Caco-2 (cell line): Measurements from ENCODE around the gene CHRDL1. TPM values are rescaled to one million over a fixed set of nuclear protein-coding genes. Genes with fewer than 3 reads are reported as not detected.

Source experiments
- BruUV-seq: library from RNA; stranded (reverse); fragments of 400-500 nt; replicated peaks from 2 replicates; lab custom pipeline; 2021; lab: Mats Ljungman, UMichigan
- CTCF ChIA-PET: fragments of 300-600 bp; sonication (Branson Sonifier 250); formaldehyde crosslinking; loops from one replicate; lab custom pipeline; 2022; ENCODE audit warnings: antibody characterized with exemption; lab: Charles Lee
- POLR2A ChIA-PET: fragments of 300-600 bp; sonication (Branson Sonifier 250); formaldehyde crosslinking; loops from one replicate; lab custom pipeline; 2022; ENCODE audit warnings: antibody characterized with exemption; lab: Charles Lee
- DNase-seq, 2 experiments: peaks; one replicate each; pipeline versions ENCODE4 v3.0.0 to v3.0.0-alpha.2; 2020 to 2022
- H3K27me3 ChIP-seq: replicated peaks from 2 replicates; pipeline ENCODE4 v1.6.0; 2011; ENCODE audit warnings: low read length; ENCODE audit not compliant: control insufficient read depth, insufficient read depth
- H3K36me3 ChIP-seq: 2 replicates; pipeline ENCODE4 v1.5.1; 2011; ENCODE audit warnings: low read length; ENCODE audit not compliant: control insufficient read depth, insufficient read depth
- H3K4me1 ChIP-seq: fragments of 250-450 bp; sonication (Bioruptor Pico); 2 replicates; pipeline ENCODE4 v1.5.1; 2020; ENCODE audit warnings: mild to moderate bottlenecking
- H3K4me3 ChIP-seq: 2 replicates; pipeline ENCODE4 v1.5.1; 2011; ENCODE audit warnings: low read depth, mild to moderate bottlenecking, control low read depth, low read length
- H3K9me3 ChIP-seq: fragments of 250-450 bp; sonication (Bioruptor Pico); 2 replicates; pipeline ENCODE4 v1.5.1; 2020; ENCODE audit warnings: mild to moderate bottlenecking, moderate library complexity
- H3K27ac Mint-ChIP-seq: one replicate; pipeline ENCODE4 v1.8.0; 2022; ENCODE audit warnings: mixed read lengths; ENCODE audit not compliant: unreplicated experiment
- H3K27me3 Mint-ChIP-seq: one replicate; pipeline ENCODE4 v1.8.0; 2022; ENCODE audit warnings: mixed read lengths; ENCODE audit not compliant: insufficient read depth, unreplicated experiment
- H3K36me3 Mint-ChIP-seq: one replicate; pipeline ENCODE4 v1.8.0; 2022; ENCODE audit warnings: mild to moderate bottlenecking, mixed read lengths; ENCODE audit not compliant: insufficient read depth, unreplicated experiment
- H3K4me1 Mint-ChIP-seq: one replicate; pipeline ENCODE4 v1.8.0; 2022; ENCODE audit warnings: low read depth, mixed read lengths; ENCODE audit not compliant: unreplicated experiment
- H3K4me3 Mint-ChIP-seq: one replicate; pipeline ENCODE4 v1.8.0; 2022; ENCODE audit warnings: mild to moderate bottlenecking, moderate library complexity, mixed read lengths; ENCODE audit not compliant: unreplicated experiment
- H3K9me3 Mint-ChIP-seq: one replicate; pipeline ENCODE4 v1.8.0; 2022; ENCODE audit warnings: mixed read lengths; ENCODE audit not compliant: unreplicated experiment
- CTCF ChIP-seq, 2 experiments: fragments of 200-600 bp in 1 of 2; IDR thresholded peaks; 1 replicate in 1 of 2; 2 replicates in 1 of 2; pipeline versions ENCODE4 v1.5.1 to v1.8.0; 2011 to 2022; ENCODE audit warnings: antibody characterized with exemption in 1 of 2, control low read depth in 1 of 2, inconsistent platforms in 1 of 2, low read depth in 1 of 2, low read length in 1 of 2, mild to moderate bottlenecking in 1 of 2, moderate library complexity in 1 of 2; ENCODE audit not compliant: insufficient read depth in 1 of 2, severe bottlenecking in 1 of 2, unreplicated experiment in 1 of 2
- intact Hi-C: fragments of 100-400 bp; cut with micrococcal nuclease; formaldehyde crosslinking; loops from one replicate; pipeline ENCODE4 v1.10.0; 2022; ENCODE audit not compliant: unreplicated experiment
- total RNA-seq: library from RNA; stranded (reverse); gene quantifications from 2 replicates; pipeline ENCODE4 v1.2.3, GENCODE V29; 2022

CHRDL1 gene
- total RNA-seq, 1 experiment from 2014 or later = not detected

GRCh38 chrX:110734271-110734670, 61.3 kb downstream of the CHRDL1 start:
- CTCF ChIA-PET = no interaction called here
- no peak overlapping the region for H3K27ac Mint-ChIP-seq
- H3K4me3 Mint-ChIP-seq = no peak overlapping the region
- intact Hi-C loops = no loop called here
- peaks cover 2% of the 10 kb centered on the region for H3K27me3 Mint-ChIP-seq
- BruUV-seq = no TSS peak
- no peak for TF ChIP-seq CTCF (IDR thresholded peaks at IDR 0.05; ENCODE audit: insufficient read depth in 1 of 2, low read depth in 1 of 2, low read length in 1 of 2, severe bottlenecking in 1 of 2, unreplicated experiment in 1 of 2)
- H3K4me1 Mint-ChIP-seq = no peaks in the 10 kb centered on the region
- Histone ChIP-seq H3K27me3 (no peaks in the 10 kb centered on the region), H3K4me3 (no peak overlapping the region), H3K4me1 (no peaks in the 10 kb centered on the region), H3K36me3 (no peaks in the 10 kb centered on the region), H3K9me3 (no peaks in the 10 kb centered on the region)
- no peaks in the 10 kb centered on the region for H3K9me3 Mint-ChIP-seq
- DNase-seq = no peak
- POLR2A ChIA-PET = no interaction called here
- no peaks in the 10 kb centered on the region for H3K36me3 Mint-ChIP-seq

GRCh38 chrX:110733166-110733565, 62.5 kb downstream of the CHRDL1 start:
- H3K9me3 ChIP-seq = no peaks in the 10 kb centered on the region
- intact Hi-C loops = no loop called here
- H3K36me3 ChIP-seq = no peaks in the 10 kb centered on the region
- H3K9me3 Mint-ChIP-seq = no peaks in the 10 kb centered on the region
- no peak overlapping the region for H3K4me3 Mint-ChIP-seq
- no peaks in the 10 kb centered on the region for H3K27me3 ChIP-seq
- ChIA-PET CTCF (no interaction called here), POLR2A (no interaction called here)
- no peaks in the 10 kb centered on the region for H3K4me1 Mint-ChIP-seq
- no peak for DNase-seq
- no peaks in the 10 kb centered on the region for H3K4me1 ChIP-seq
- no peaks in the 10 kb centered on the region for H3K36me3 Mint-ChIP-seq
- BruUV-seq = no TSS peak
- no peak overlapping the region for H3K4me3 ChIP-seq
- no peak for TF ChIP-seq CTCF (IDR thresholded peaks at IDR 0.05; ENCODE audit: insufficient read depth in 1 of 2, low read depth in 1 of 2, low read length in 1 of 2, severe bottlenecking in 1 of 2, unreplicated experiment in 1 of 2)
- no peak overlapping the region for H3K27ac Mint-ChIP-seq
- peaks cover 2% of the 10 kb centered on the region for H3K27me3 Mint-ChIP-seq

- H3K27ac Mint-ChIP-seq = no peak overlapping the region
- no peaks in the 10 kb centered on the region for H3K36me3 ChIP-seq
- no peaks in the 10 kb centered on the region for H3K4me1 Mint-ChIP-seq
- ChIA-PET CTCF (no interaction called here), POLR2A (no interaction called here)
- H3K9me3 Mint-ChIP-seq = no peaks in the 10 kb centered on the region
- no peaks in the 10 kb centered on the region for H3K4me1 ChIP-seq
- no peak for TF ChIP-seq CTCF (IDR thresholded peaks at IDR 0.05; ENCODE audit: insufficient read depth in 1 of 2, low read depth in 1 of 2, low read length in 1 of 2, severe bottlenecking in 1 of 2, unreplicated experiment in 1 of 2)
- DNase-seq = no peak
- H3K36me3 Mint-ChIP-seq = no peaks in the 10 kb centered on the region
- intact Hi-C loops = no loop called here
- no peaks in the 10 kb centered on the region for H3K27me3 ChIP-seq
- no peaks in the 10 kb centered on the region for H3K9me3 ChIP-seq
- no peak overlapping the region for H3K4me3 Mint-ChIP-seq
- H3K4me3 ChIP-seq = no peak overlapping the region
- peaks cover 2% of the 10 kb centered on the region for H3K27me3 Mint-ChIP-seq
- BruUV-seq = no TSS peak
These were observed 63.4 kb downstream of the CHRDL1 start for GRCh38 chrX:110732266-110732665.
